Smooth muscle cell of the coronary artery (primary cell): Measurements from ENCODE around the gene LYRM2. TPM values are rescaled to one million over a fixed set of nuclear protein-coding genes. Genes with fewer than 3 reads are reported as not detected.

Experiments
- total RNA-seq: library from RNA; depleted of rRNA; stranded (reverse); fragments of >200 nt; gene quantifications from 2 replicates; pipeline ENCODE4 v1.2.3, GENCODE V29; 2014; ENCODE audit warnings: low replicate concordance

The LYRM2 gene, protein sequence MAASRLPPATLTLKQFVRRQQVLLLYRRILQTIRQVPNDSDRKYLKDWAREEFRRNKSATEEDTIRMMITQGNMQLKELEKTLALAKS
- 6.4 and 11.4 TPM in 2 replicates for total RNA-seq

GRCh38 chr6:89638320-89639195 lies at the start of gene LYRM2:
Gene LYRM2 (minus strand): TSS chr6:89638747. CDS start chr6:89638716, 31 bp downstream.

Other genes starting within 250 kb of the LYRM2 start
- 0.68 and 4.9 TPM in 2 replicates for gene RRAGD, start 226.5 kb downstream of the LYRM2 start, total RNA-seq
- 16.5 and 18.5 TPM in 2 replicates for gene ANKRD6, start 205.6 kb downstream of the LYRM2 start, total RNA-seq
- 15.3 and 19.5 TPM in 2 replicates for gene MDN1, start 181.0 kb upstream of the LYRM2 start, total RNA-seq
- gene CASP8AP2, start 191.1 kb upstream of the LYRM2 start, total RNA-seq, result 8.4 and 10.2 TPM in 2 replicates